HepG2 (cell line): ENCODE measurements around the gene LMNA. TPM values are rescaled to one million over a fixed set of nuclear protein-coding genes. Genes with fewer than 3 reads are reported as not detected.

ENCODE experiments used
- FOXC1 ChIP-seq: sonication (generic); formaldehyde crosslinking; IDR thresholded peaks from 2 replicates; pipeline ENCODE4 v1.8.0; 2022; ENCODE audit warnings: mild to moderate bottlenecking, missing genetic modification reagents, borderline replicate concordance
- HES4 ChIP-seq: sonication (generic); formaldehyde crosslinking; IDR thresholded peaks from 2 replicates; pipeline ENCODE4 v1.9.0; 2021; ENCODE audit warnings: mild to moderate bottlenecking, missing genetic modification reagents, borderline replicate concordance
- RCOR2 ChIP-seq: IDR thresholded peaks from 2 replicates; pipeline ENCODE4 v1.6.1; 2016; ENCODE audit warnings: missing biosample characterization, missing genetic modification reagents
- REXO4 ChIP-seq: sonication (generic); formaldehyde crosslinking; IDR thresholded peaks from 2 replicates; pipeline ENCODE4 v1.8.0; 2022; ENCODE audit warnings: missing genetic modification reagents, mild to moderate bottlenecking, borderline replicate concordance
- SP4 ChIP-seq: sonication (generic); formaldehyde crosslinking; IDR thresholded peaks from 2 replicates; pipeline ENCODE4 v1.8.1; 2023; ENCODE audit warnings: mild to moderate bottlenecking, missing genetic modification reagents
- SUZ12 ChIP-seq: fragments of 150-350 bp; IDR thresholded peaks from 2 replicates; pipeline ENCODE4 v1.6.1; 2014; ENCODE audit warnings: low read depth, low read length
- TBX3 ChIP-seq: fragments of 450-650 bp; IDR thresholded peaks from 2 replicates; pipeline ENCODE4 v1.6.1; 2017; ENCODE audit warnings: antibody characterized with exemption, mild to moderate bottlenecking, inconsistent platforms, borderline replicate concordance
- TCF12 ChIP-seq, 2 experiments: fragments of 450-650 bp in 1 of 2; sonication (generic) in 1 of 2; formaldehyde crosslinking in 1 of 2; IDR thresholded peaks; 2 replicates each; pipeline versions ENCODE4 v1.6.1 to v1.8.0; 2017 to 2022; ENCODE audit warnings: antibody characterized with exemption in 1 of 2, mild to moderate bottlenecking in 1 of 2, missing genetic modification reagents in 1 of 2, moderate library complexity in 1 of 2
- TOE1 ChIP-seq: sonication (generic); formaldehyde crosslinking; IDR thresholded peaks from 2 replicates; pipeline ENCODE4 v1.4.0; 2020; ENCODE audit warnings: mild to moderate bottlenecking, missing genetic modification reagents
- ZFYVE20 ChIP-seq: sonication (generic); formaldehyde crosslinking; IDR thresholded peaks from 2 replicates; pipeline ENCODE4 v1.8.0; 2023; ENCODE audit warnings: low read depth, mild to moderate bottlenecking, moderate library complexity, missing genetic modification reagents, borderline replicate concordance
- ZNF644 ChIP-seq: IDR thresholded peaks from 2 replicates; pipeline ENCODE4 v1.6.1; 2016; ENCODE audit warnings: low read depth
- ZNF747 ChIP-seq: sonication (generic); formaldehyde crosslinking; IDR thresholded peaks from 2 replicates; pipeline ENCODE4 v1.8.1; 2023; ENCODE audit warnings: missing genetic modification reagents, mild to moderate bottlenecking, borderline replicate concordance
- ZNF773 ChIP-seq: sonication (generic); formaldehyde crosslinking; IDR thresholded peaks from 2 replicates; pipeline ENCODE4 v1.4.0; 2020; ENCODE audit warnings: missing genetic modification reagents, borderline replicate concordance
- polyA plus RNA-seq, 8 experiments: library from polyadenylated mRNA; depleted of rRNA in 3 of 8; stranded (reverse) in 7 of 8; unstranded in 1 of 8; fragments of >200 nt; fragmentation: Illumina TruSeq in 4 of 8; extraction: Trizol in 4 of 8; gene quantifications; 2 replicates each; pipeline versions ENCODE4 v1.2.1 to v1.2.3, GENCODE V29; 2011 to 2016; ENCODE audit warnings: low read depth in 4 of 8, missing spikeins in 1 of 8, mixed read lengths in 1 of 8; ENCODE audit not compliant: insufficient read depth in 1 of 8
- total RNA-seq, 5 experiments: library from RNA; depleted of rRNA; stranded (reverse); fragments of >200 nt; fragmentation: Illumina TruSeq; extraction: Trizol; gene quantifications; 2 replicates each; pipeline ENCODE4 v1.2.3, GENCODE V29; 2016; ENCODE audit warnings: low read depth in 1 of 5
- TF ChIP-seq, protein P1 (sequence below): sonication (generic); formaldehyde crosslinking; IDR thresholded peaks from 2 replicates; pipeline ENCODE4 v1.9.0; 2021; ENCODE audit warnings: missing genetic modification reagents, mild to moderate bottlenecking, borderline replicate concordance
- TF ChIP-seq, protein P2 (sequence below): sonication (generic); formaldehyde crosslinking; IDR thresholded peaks from 2 replicates; pipeline ENCODE4 v1.4.0; 2020; ENCODE audit warnings: missing genetic modification reagents
- TF ChIP-seq, protein P3 (sequence below): sonication (generic); formaldehyde crosslinking; IDR thresholded peaks from 2 replicates; pipeline ENCODE4 v1.5.1; 2020; ENCODE audit warnings: mild to moderate bottlenecking, missing genetic modification reagents, borderline replicate concordance
- TF ChIP-seq, protein P4 (sequence below): sonication (generic); formaldehyde crosslinking; IDR thresholded peaks from 2 replicates; pipeline ENCODE4 v1.4.0; 2020; ENCODE audit warnings: missing genetic modification reagents

Gene LMNA
- total and polyA plus RNA-seq, 2 of the 13 experiments (the other 11 are each of a cell fraction or from before 2014, with no cell fraction given), result 107 to 225 TPM

DNA sequence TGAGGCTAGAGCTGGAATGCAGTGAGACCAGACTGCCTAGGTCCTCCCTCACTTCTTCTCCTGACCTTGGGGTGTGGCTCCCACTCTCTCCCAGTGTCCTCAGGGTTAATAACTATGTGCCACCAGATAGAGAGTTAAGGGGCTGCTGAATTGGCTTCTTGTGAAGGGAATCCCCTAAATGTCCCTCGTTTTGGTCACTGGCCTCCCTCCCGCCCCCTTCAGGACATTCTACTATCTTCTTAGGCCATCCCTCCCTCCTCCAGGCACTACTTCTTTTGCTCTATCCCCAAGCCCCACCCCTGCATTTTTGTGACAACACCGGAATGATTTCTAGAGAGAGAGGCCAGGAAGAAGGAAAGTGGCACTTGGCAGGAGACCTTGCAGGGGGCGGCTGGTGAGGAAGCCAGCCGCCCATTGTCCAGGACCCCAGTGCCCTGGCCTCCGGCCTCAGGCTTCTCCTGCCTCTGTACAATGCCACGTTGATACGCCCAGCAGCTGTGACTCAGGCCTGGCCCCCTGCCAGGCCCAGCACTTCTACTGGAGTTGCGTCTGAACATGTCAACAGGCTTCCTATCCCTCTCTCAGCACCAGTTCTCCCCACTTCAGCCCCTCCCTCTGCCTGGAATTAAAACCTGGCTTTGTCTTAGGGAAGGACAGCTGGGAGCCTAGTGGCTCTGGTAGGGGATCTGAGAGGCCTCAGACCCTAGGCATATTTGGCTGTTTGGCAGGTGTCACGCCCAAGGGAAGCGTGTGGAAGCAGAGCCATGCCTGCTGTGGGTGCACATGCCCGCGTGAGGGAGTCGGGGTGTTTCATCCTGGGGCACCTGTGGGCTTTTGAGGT, 9.1 kb downstream of the LMNA start (continued):
- TF ChIP-seq, protein P1, sequence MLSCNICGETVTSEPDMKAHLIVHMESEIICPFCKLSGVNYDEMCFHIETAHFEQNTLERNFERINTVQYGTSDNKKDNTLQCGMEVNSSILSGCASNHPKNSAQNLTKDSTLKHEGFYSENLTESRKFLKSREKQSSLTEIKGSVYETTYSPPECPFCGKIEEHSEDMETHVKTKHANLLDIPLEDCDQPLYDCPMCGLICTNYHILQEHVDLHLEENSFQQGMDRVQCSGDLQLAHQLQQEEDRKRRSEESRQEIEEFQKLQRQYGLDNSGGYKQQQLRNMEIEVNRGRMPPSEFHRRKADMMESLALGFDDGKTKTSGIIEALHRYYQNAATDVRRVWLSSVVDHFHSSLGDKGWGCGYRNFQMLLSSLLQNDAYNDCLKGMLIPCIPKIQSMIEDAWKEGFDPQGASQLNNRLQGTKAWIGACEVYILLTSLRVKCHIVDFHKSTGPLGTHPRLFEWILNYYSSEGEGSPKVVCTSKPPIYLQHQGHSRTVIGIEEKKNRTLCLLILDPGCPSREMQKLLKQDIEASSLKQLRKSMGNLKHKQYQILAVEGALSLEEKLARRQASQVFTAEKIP (CRISPR knock-in tag), result no peak
- TF ChIP-seq SUZ12 (no peak), SP4 (no peak), TCF12 (IDR thresholded peaks at IDR 0.05) (no peak), TCF12 (CRISPR knock-in tag; IDR thresholded peaks at IDR 0.05) (no peak), ZFYVE20 (CRISPR knock-in tag) (no peak), ZNF747 (no peak), TBX3 (no peak), FOXC1 (CRISPR knock-in tag) (no peak), RCOR2 (CRISPR knock-in tag) (0 out of 2 replicates have a peak, but pooled peaks have one; percentile 48), REXO4 (no peak), ZNF773 (CRISPR knock-in tag) (no peak), HES4 (CRISPR knock-in tag) (no peak), ZNF644 (CRISPR knock-in tag) (0 out of 2 replicates have a peak, but pooled peaks have one; percentile 47), TOE1 (CRISPR knock-in tag) (no peak)
- TF ChIP-seq, protein P2, sequence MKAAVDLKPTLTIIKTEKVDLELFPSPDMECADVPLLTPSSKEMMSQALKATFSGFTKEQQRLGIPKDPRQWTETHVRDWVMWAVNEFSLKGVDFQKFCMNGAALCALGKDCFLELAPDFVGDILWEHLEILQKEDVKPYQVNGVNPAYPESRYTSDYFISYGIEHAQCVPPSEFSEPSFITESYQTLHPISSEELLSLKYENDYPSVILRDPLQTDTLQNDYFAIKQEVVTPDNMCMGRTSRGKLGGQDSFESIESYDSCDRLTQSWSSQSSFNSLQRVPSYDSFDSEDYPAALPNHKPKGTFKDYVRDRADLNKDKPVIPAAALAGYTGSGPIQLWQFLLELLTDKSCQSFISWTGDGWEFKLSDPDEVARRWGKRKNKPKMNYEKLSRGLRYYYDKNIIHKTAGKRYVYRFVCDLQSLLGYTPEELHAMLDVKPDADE (CRISPR knock-in tag), result no peak
- TF ChIP-seq, protein P3, sequence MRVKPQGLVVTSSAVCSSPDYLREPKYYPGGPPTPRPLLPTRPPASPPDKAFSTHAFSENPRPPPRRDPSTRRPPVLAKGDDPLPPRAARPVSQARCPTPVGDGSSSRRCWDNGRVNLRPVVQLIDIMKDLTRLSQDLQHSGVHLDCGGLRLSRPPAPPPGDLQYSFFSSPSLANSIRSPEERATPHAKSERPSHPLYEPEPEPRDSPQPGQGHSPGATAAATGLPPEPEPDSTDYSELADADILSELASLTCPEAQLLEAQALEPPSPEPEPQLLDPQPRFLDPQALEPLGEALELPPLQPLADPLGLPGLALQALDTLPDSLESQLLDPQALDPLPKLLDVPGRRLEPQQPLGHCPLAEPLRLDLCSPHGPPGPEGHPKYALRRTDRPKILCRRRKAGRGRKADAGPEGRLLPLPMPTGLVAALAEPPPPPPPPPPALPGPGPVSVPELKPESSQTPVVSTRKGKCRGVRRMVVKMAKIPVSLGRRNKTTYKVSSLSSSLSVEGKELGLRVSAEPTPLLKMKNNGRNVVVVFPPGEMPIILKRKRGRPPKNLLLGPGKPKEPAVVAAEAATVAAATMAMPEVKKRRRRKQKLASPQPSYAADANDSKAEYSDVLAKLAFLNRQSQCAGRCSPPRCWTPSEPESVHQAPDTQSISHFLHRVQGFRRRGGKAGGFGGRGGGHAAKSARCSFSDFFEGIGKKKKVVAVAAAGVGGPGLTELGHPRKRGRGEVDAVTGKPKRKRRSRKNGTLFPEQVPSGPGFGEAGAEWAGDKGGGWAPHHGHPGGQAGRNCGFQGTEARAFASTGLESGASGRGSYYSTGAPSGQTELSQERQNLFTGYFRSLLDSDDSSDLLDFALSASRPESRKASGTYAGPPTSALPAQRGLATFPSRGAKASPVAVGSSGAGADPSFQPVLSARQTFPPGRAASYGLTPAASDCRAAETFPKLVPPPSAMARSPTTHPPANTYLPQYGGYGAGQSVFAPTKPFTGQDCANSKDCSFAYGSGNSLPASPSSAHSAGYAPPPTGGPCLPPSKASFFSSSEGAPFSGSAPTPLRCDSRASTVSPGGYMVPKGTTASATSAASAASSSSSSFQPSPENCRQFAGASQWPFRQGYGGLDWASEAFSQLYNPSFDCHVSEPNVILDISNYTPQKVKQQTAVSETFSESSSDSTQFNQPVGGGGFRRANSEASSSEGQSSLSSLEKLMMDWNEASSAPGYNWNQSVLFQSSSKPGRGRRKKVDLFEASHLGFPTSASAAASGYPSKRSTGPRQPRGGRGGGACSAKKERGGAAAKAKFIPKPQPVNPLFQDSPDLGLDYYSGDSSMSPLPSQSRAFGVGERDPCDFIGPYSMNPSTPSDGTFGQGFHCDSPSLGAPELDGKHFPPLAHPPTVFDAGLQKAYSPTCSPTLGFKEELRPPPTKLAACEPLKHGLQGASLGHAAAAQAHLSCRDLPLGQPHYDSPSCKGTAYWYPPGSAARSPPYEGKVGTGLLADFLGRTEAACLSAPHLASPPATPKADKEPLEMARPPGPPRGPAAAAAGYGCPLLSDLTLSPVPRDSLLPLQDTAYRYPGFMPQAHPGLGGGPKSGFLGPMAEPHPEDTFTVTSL, result peak; percentile 33; the same call in 1 of the 2 replicates
- TF ChIP-seq, protein P4, sequence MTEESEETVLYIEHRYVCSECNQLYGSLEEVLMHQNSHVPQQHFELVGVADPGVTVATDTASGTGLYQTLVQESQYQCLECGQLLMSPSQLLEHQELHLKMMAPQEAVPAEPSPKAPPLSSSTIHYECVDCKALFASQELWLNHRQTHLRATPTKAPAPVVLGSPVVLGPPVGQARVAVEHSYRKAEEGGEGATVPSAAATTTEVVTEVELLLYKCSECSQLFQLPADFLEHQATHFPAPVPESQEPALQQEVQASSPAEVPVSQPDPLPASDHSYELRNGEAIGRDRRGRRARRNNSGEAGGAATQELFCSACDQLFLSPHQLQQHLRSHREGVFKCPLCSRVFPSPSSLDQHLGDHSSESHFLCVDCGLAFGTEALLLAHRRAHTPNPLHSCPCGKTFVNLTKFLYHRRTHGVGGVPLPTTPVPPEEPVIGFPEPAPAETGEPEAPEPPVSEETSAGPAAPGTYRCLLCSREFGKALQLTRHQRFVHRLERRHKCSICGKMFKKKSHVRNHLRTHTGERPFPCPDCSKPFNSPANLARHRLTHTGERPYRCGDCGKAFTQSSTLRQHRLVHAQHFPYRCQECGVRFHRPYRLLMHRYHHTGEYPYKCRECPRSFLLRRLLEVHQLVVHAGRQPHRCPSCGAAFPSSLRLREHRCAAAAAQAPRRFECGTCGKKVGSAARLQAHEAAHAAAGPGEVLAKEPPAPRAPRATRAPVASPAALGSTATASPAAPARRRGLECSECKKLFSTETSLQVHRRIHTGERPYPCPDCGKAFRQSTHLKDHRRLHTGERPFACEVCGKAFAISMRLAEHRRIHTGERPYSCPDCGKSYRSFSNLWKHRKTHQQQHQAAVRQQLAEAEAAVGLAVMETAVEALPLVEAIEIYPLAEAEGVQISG (CRISPR knock-in tag), result peak; percentile 72
